ENCODE measurements around the gene CUEDC1.
"Not testable (repeated sequence)": the region's sequence is repeated elsewhere in the genome, so short reads cannot be mapped to it uniquely, and the experiment has no call there.

CUEDC1 gene

DNA sequence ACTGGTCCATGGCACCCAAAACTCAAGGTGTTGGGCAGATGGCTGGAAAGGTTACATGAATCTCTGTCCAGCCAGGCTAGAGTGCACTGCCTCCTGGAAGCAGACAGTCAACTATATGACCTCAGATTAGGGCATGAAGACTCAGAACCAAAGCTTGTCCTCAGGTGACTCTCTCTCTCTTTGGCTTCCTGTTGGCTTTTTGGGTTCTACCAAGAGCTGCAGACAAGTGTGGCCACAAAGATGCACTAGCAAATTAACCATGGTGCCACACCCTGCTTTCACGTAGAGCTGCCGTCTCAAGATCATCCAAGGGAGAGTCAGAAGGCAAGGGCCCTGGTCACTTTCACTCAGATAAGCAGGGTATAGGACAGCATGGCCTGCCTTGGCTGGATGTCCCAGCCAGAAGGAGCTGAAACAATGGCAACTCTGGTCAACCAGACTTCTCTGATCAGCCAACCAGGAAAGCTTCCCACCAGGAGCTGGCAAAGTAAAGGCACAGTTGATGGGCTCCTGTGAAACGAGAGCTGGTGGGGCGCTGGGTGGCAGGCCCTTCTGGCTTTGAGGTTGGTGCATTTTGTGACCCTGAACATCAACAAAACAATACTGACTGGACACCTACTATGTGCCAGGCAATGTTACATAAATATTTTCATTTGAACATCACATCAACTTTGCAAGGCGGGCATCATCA, 31.9 kb downstream of the CUEDC1 start:
- TF ChIP-seq POLR2AphosphoS5 (IDR thresholded peaks at IDR 0.05; ENCODE audit: borderline replicate concordance, low read depth, low read length) (no peak), FOXP2 (optimal IDR thresholded peaks at IDR 0.05; ENCODE audit: control extremely low read depth, extremely low read length, insufficient read depth) (no peak), EZH2 (IDR thresholded peaks at IDR 0.05) (no peak)
- no peaks in the 10 kb centered on the region for H3K36me3 ChIP-seq (ENCODE audit: insufficient read depth, low read length)
- no peak overlapping the region for H3K4me3 ChIP-seq
- H3K9ac ChIP-seq (ENCODE audit: insufficient read length) = no peak overlapping the region
- no peak overlapping the region for H3K27ac ChIP-seq
- no peak for DNase-seq (ENCODE audit: low read depth, low spot score)
- no peaks in the 10 kb centered on the region for H3K9me3 ChIP-seq (ENCODE audit: low read depth, low read length)

GRCh38 chr17:57922745-57923144, 32.5 kb downstream of the CUEDC1 start:
- DNase-seq (ENCODE audit: low read depth, low spot score); H3K4me3 ChIP-seq; H3K9ac ChIP-seq (ENCODE audit: insufficient read length); H3K27ac ChIP-seq; H3K9me3 ChIP-seq (ENCODE audit: low read depth, low read length); H3K36me3 ChIP-seq (ENCODE audit: insufficient read depth, low read length): not testable (repeated sequence)

GRCh38 chr17:57920916-57921703, 34.1 kb downstream of the CUEDC1 start:
- no peak overlapping the region for H3K9ac ChIP-seq (ENCODE audit: insufficient read length)
- no peak overlapping the region for H3K27ac ChIP-seq
- no peak overlapping the region for H3K4me3 ChIP-seq
- no peak for DNase-seq (ENCODE audit: low read depth, low spot score)
- H3K36me3 ChIP-seq (ENCODE audit: insufficient read depth, low read length) = no peaks in the 10 kb centered on the region
- H3K9me3 ChIP-seq (ENCODE audit: low read depth, low read length) = no peaks in the 10 kb centered on the region
- TF ChIP-seq POLR2AphosphoS5 (IDR thresholded peaks at IDR 0.05; ENCODE audit: borderline replicate concordance, low read depth, low read length) (no peak), FOXP2 (optimal IDR thresholded peaks at IDR 0.05; ENCODE audit: control extremely low read depth, extremely low read length, insufficient read depth) (no peak), EZH2 (IDR thresholded peaks at IDR 0.05) (no peak)

- no peak for DNase-seq (ENCODE audit: low read depth, low spot score)
- H3K9ac ChIP-seq (ENCODE audit: insufficient read length) = no peak overlapping the region
- no peak for TF ChIP-seq POLR2AphosphoS5 (IDR thresholded peaks at IDR 0.05; ENCODE audit: borderline replicate concordance, low read depth, low read length)
- no peak for TF ChIP-seq EZH2 (IDR thresholded peaks at IDR 0.05)
- TF ChIP-seq FOXP2 (optimal IDR thresholded peaks at IDR 0.05; ENCODE audit: control extremely low read depth, extremely low read length, insufficient read depth) = no peak
- H3K36me3 ChIP-seq (ENCODE audit: insufficient read depth, low read length) = no peaks in the 10 kb centered on the region
- H3K27ac ChIP-seq = no peak overlapping the region
- H3K4me3 ChIP-seq = no peak overlapping the region
- H3K9me3 ChIP-seq (ENCODE audit: low read depth, low read length) = no peaks in the 10 kb centered on the region
These were observed 35.3 kb downstream of the CUEDC1 start for GRCh38 chr17:57919918-57920317.

DNA sequence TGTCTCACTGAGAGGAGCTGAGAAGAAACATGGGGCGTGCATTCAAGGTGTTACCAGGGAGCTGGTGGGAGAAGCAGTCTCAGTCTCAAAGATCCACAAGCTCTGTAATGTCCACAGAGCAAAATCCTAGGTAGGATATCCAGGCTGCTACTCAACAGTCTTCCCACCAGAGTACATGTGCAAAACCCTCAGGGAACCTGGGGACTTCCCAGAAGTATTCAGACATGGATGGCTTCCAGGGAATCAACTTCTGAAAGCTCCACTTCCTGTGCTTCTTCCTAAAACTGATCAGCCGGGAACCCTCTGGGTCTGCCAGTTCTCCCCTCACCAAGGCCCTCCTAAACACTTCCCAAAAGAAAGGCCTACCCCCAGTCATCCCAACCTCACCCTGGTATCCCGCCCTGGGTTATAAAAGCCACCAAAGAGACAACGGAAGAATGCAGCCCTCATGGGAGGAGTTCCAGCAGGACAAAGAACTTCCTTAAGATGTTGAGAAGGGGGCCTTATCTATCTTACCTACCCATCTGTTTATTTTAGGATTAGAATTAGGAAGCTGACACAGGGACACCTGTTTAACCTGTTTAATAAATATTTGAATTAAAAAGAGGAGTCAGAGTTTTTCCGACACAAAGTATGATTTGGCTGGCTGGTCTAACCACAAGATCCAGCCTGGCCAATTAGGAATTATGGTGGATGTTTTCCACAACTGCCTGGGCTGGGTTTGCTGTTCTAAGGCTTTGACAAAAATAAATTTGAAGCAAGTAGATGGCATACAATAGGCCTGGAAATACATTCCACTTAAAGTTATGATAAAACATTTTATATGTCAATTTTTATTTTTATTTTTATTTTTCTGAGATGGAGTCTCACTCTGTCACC, 37.0 kb downstream of the CUEDC1 start:
- DNase-seq (ENCODE audit: low read depth, low spot score) = no peak

DNA sequence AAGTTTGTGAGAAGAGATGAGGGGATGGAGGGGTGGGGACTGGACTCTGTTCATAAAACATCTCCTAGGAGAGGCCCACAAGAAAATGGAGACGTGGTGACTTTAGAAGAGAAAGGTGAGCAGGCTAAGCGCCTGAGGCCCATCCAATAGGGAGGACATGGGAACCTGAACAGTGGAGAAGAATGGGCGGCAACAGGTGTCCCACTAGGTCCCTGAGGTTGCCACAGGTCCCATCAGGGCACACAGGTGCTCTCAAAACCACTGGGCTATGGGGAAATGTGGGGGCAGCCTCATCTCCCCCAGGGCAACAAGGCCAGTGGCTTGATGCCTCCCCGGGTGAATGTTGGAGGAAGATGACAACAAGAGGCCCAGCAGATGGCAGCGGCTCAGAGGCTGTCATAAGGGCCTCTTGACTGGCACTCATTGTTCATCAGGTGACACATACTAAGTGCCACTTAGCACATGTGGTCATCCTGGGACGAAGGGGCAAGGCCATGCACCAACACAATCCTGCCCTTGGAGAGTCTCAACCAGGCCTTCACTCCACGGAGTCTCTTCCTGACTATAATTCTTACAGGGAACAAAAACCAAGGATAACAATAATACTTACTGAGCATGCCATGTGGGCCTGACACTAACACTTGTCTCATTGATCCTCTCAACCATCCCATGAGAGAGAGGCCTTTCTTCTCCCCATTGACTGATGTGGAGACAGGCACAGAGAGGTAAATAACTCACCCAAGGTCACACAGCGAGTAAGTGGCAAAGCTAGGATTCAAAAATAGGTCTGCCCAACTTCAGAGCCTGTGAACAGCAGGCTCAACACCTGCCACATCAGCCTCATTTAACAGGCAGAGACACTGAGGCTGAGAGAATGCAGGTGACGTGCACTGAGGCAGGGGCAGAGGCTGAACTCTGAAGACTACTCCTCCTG, 38.0 kb downstream of the CUEDC1 start:
- no peak for DNase-seq (ENCODE audit: low read depth, low spot score)
- Histone ChIP-seq H3K36me3 (ENCODE audit: insufficient read depth, low read length) (no peaks in the 10 kb centered on the region), H3K9me3 (ENCODE audit: low read depth, low read length) (no peaks in the 10 kb centered on the region), H3K9ac (ENCODE audit: insufficient read length) (no peak overlapping the region), H3K27ac (no peak overlapping the region), H3K4me3 (no peak overlapping the region)
- TF ChIP-seq EZH2 (IDR thresholded peaks at IDR 0.05) = no peak

More for the DNA sequence above, 37.0 kb downstream of the CUEDC1 start:
- H3K9ac ChIP-seq (ENCODE audit: insufficient read length) = peak overlapping the region; percentile 0
- no peaks in the 10 kb centered on the region for H3K36me3 ChIP-seq (ENCODE audit: insufficient read depth, low read length)
- no peaks in the 10 kb centered on the region for H3K9me3 ChIP-seq (ENCODE audit: low read depth, low read length)
- H3K27ac ChIP-seq = peak overlapping the region; percentile 53
- no peak overlapping the region for H3K4me3 ChIP-seq
- TF ChIP-seq FOXP2 (optimal IDR thresholded peaks at IDR 0.05; ENCODE audit: control extremely low read depth, extremely low read length, insufficient read depth) (no peak), EZH2 (IDR thresholded peaks at IDR 0.05) (no peak), POLR2AphosphoS5 (IDR thresholded peaks at IDR 0.05; ENCODE audit: borderline replicate concordance, low read depth, low read length) (no peak)

GRCh38 chr17:57915985-57916757, 39.0 kb downstream of the CUEDC1 start:
- H3K27ac ChIP-seq = peak overlapping the region; percentile 44; the same call in 1 of the 2 replicates

More at GRCh38 chr17:57915985-57916757, 39.0 kb downstream of the CUEDC1 start:
- Histone ChIP-seq H3K4me3 (no peak overlapping the region), H3K36me3 (ENCODE audit: insufficient read depth, low read length) (no peaks in the 10 kb centered on the region), H3K9me3 (ENCODE audit: low read depth, low read length) (no peaks in the 10 kb centered on the region), H3K9ac (ENCODE audit: insufficient read length) (no peak overlapping the region)
- DNase-seq (ENCODE audit: low read depth, low spot score) = no peak
- TF ChIP-seq FOXP2 (optimal IDR thresholded peaks at IDR 0.05; ENCODE audit: control extremely low read depth, extremely low read length, insufficient read depth) = no peak
- no peak for TF ChIP-seq EZH2 (IDR thresholded peaks at IDR 0.05)
- TF ChIP-seq POLR2AphosphoS5 (IDR thresholded peaks at IDR 0.05; ENCODE audit: borderline replicate concordance, low read depth, low read length) = no peak
